GM06990 (cell line): ENCODE measurements around the gene EEPD1.
"Not testable (repeated sequence)": the region's sequence is repeated elsewhere in the genome, so short reads cannot be mapped to it uniquely, and the experiment has no call there.

Experiments
- DNase-seq: peaks from one replicate; pipeline ENCODE4 v3.0.0-alpha.2; 2011; ENCODE audit not compliant: insufficient read length; ENCODE audit errors: extremely low read depth
- H3K27me3 ChIP-seq: replicated peaks from 2 replicates; pipeline ENCODE4 v1.6.0; 2011; ENCODE audit warnings: low read length; ENCODE audit not compliant: control insufficient read depth, insufficient read depth
- H3K36me3 ChIP-seq: 2 replicates; pipeline ENCODE4 v1.5.1; 2011; ENCODE audit warnings: low read length; ENCODE audit not compliant: control insufficient read depth, insufficient read depth
- H3K4me3 ChIP-seq: replicated peaks from 2 replicates; pipeline ENCODE4 v1.5.1; 2011; ENCODE audit warnings: low read depth, mild to moderate bottlenecking, control low read depth, low read length
- TF ChIP-seq, protein P1 (sequence below): IDR thresholded peaks from 2 replicates; pipeline ENCODE4 v1.5.1; 2011; ENCODE audit warnings: low read length, control low read depth, mild to moderate bottlenecking, inconsistent platforms; ENCODE audit not compliant: insufficient read depth, poor library complexity, severe bottlenecking

EEPD1 gene

GRCh38 chr7:36144189-36144588 lies 8.9 kb upstream of the EEPD1 start:
- H3K27me3 ChIP-seq = no peaks in the 10 kb centered on the region
- no peaks in the 10 kb centered on the region for H3K36me3 ChIP-seq
- H3K4me3 ChIP-seq = no peak overlapping the region
- no peak for DNase-seq
- TF ChIP-seq, protein P1, sequence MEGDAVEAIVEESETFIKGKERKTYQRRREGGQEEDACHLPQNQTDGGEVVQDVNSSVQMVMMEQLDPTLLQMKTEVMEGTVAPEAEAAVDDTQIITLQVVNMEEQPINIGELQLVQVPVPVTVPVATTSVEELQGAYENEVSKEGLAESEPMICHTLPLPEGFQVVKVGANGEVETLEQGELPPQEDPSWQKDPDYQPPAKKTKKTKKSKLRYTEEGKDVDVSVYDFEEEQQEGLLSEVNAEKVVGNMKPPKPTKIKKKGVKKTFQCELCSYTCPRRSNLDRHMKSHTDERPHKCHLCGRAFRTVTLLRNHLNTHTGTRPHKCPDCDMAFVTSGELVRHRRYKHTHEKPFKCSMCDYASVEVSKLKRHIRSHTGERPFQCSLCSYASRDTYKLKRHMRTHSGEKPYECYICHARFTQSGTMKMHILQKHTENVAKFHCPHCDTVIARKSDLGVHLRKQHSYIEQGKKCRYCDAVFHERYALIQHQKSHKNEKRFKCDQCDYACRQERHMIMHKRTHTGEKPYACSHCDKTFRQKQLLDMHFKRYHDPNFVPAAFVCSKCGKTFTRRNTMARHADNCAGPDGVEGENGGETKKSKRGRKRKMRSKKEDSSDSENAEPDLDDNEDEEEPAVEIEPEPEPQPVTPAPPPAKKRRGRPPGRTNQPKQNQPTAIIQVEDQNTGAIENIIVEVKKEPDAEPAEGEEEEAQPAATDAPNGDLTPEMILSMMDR = no peak

DNA sequence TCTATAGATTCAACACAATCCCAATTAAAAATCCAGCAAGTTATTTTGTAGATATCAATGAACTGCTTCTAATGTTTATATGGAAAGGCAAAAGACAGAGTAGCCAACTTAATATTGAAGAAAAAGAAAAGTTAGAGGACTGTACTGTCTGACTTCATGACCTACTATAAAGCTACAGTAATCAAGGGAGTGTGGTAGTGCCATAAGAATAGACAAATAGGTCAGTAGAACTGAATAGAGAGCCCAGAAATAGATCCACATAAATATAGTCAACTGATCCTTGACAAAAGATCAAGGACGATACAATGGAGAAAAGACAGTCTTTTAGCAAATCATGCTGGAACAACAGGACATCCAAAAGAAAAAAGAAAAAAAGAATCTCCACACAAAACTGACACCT lies 7.4 kb upstream of the EEPD1 start:
- TF ChIP-seq, protein P1 = no peak
- no peak for DNase-seq
- no peak overlapping the region for H3K4me3 ChIP-seq

GRCh38 chr7:36147361-36147760 lies 5.7 kb upstream of the EEPD1 start:
- TF ChIP-seq, protein P1 = no peak
- DNase-seq = no peak
- no peaks in the 10 kb centered on the region for H3K27me3 ChIP-seq
- H3K4me3 ChIP-seq = no peak overlapping the region
- no peaks in the 10 kb centered on the region for H3K36me3 ChIP-seq

More for the DNA sequence above, 7.4 kb upstream of the EEPD1 start:
- no peaks in the 10 kb centered on the region for H3K36me3 ChIP-seq
- no peaks in the 10 kb centered on the region for H3K27me3 ChIP-seq

DNA sequence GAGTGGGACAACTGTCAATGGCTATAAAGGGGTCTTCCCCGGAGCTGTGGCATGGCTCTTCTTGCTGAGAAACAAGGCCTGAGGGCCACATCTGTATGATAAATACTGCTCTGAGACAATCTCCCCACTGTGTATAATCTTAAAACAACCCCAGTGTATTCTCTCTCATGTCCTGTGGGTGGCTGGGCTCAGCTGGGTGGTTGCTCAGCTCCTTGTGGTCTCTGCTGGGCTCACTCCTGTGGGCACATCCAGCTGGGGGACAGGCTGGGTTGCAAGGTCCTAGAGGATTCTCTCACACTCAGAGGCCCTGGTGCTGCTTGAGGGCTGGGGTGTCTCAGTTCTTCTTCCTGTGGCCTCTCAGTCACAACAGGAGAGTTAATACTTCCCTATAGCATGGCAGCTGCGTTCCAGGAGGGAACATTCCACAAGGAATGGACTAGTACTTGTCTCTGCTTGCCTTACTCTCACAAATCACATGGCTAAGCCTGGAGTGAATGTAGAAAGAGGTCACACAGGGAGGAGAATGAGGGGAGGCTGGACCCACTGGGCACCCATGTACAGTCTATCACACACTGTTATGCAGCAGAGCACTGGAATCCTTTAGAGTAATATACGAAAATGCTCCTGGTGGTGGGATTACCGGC lies 4.5 kb upstream of the EEPD1 start:
- Histone ChIP-seq H3K27me3 (no peaks in the 10 kb centered on the region; the same call in 1 of the 2 replicates), H3K36me3 (no peaks in the 10 kb centered on the region), H3K4me3 (no peak overlapping the region)
- TF ChIP-seq, protein P1 = no peak
- no peak for DNase-seq

- H3K27me3 ChIP-seq, H3K36me3 ChIP-seq, DNase-seq, H3K4me3 ChIP-seq: not testable (repeated sequence)
Observed at GRCh38 chr7:36149240-36149639, 3.8 kb upstream of the EEPD1 start.

DNA sequence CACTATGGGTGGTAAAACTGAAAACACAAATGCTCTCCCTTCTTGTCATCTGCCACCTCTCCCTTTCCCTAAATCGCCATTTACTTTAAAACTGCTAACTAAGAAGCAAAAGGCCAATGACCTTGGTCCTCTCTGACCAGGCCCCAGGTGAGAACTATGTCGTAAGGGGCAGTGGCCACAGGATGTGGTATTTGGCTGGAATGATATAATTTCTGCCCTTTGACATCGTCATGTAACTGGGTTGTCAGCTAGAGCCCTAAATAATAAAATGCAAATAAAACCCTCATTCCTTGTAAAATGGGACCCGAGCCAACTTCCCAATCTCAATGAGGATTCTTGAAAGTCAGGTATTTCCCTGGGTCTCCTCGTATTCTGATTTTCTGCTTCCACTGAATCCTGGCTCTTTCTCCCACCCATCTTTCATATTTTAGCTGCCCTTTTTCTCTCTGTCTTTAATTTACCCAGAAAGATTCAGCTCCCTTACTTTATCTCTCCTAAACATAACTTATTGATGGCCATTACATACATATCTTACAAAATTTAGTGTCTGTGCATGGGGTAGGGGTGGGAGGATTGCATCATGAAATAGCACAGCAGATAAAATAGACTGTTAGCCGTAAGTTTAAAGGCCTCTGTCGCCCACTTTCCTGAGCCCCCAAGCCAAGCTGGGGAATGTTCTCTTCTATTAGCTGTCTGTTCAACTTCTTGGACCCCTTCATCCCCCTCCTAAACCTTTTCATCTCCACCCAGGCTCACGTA lies 3.2 kb upstream of the EEPD1 start:
- H3K27me3 ChIP-seq = no peaks in the 10 kb centered on the region; the same call in 1 of the 2 replicates
- TF ChIP-seq, protein P1 = no peak
- no peak overlapping the region for H3K4me3 ChIP-seq
- H3K36me3 ChIP-seq = no peaks in the 10 kb centered on the region
- no peak for DNase-seq
